ENCODE data around the gene CDC25C.

- TF ChIP-seq CTCF (IDR thresholded peaks at IDR 0.05) (no peak), EP300 (IDR thresholded peaks at IDR 0.05; ENCODE audit: low read depth) (no peak), POLR2A (IDR thresholded peaks at IDR 0.05) (no peak)
Observed at GRCh38 chr5:138243794-138244193, 87.8 kb downstream of the CDC25C start.

Data from transverse colon (tissue), 3 donors.